HUES48 (cell line): ENCODE measurements around the gene MBD6.

Experiments used
- H3K27ac ChIP-seq: one replicate; pipeline ENCODE4 v1.7.0; 2013; ENCODE audit warnings: low read depth, low read length, inconsistent platforms
- H3K27me3 ChIP-seq: 2 replicates; pipeline ENCODE4 v1.6.1; 2013; ENCODE audit warnings: mild to moderate bottlenecking, low read length; ENCODE audit not compliant: control insufficient read depth, insufficient read depth
- H3K36me3 ChIP-seq: 2 replicates; pipeline ENCODE4 v1.6.1; 2013; ENCODE audit warnings: low read length; ENCODE audit not compliant: control insufficient read depth, insufficient read depth
- H3K4me1 ChIP-seq: 2 replicates; pipeline ENCODE4 v1.6.1; 2013; ENCODE audit warnings: mild to moderate bottlenecking, low read length; ENCODE audit not compliant: control insufficient read depth, insufficient read depth
- H3K4me3 ChIP-seq: 2 replicates; pipeline ENCODE4 v1.5.1; 2013; ENCODE audit warnings: mild to moderate bottlenecking, low read depth, low read length
- H3K9ac ChIP-seq: 2 replicates; pipeline ENCODE4 v1.6.1; 2013; ENCODE audit warnings: mild to moderate bottlenecking, low read depth, low read length, moderate library complexity
- H3K9me3 ChIP-seq: 2 replicates; pipeline ENCODE4 v1.6.1; 2013; ENCODE audit warnings: low read length; ENCODE audit not compliant: control insufficient read depth, insufficient read depth

The MBD6 gene

DNA sequence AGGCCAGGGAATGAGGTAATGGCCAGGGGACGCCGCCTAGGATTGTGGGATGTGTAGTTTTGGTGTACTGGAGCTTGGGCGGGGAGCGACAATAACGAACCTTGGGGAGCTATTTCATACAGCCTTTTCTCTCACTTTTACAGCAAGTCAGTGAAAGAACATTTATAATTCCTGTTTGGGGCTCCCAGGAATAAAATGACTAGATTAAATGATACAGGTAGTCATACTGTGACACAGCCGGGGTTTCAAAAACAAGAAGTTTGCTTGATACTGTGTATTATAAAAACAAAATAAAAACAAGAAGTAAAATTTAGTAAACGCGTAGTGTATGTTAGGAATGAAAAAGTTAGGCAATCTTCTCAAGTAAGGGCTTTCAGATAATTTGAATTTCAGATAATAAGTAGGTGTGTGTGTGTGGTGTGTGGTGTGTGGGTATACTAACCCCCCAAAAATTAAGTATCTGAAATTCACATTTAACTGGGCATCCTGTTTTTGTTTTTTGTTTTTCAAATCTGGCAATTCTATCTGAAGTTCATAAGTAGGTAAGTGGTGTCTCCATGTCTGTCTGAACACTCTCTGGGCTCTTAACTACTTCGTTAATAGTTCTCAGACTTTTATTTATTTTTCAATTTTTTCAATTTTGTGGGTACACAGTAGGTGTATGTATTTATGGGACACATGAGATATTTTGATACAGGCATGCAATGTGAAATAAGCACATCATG is 24.8 kb downstream of the MBD6 start:
- H3K4me1 ChIP-seq: peaks cover 23% of the 10 kb centered on the region
- H3K9ac ChIP-seq: no peak overlapping the region
- 0 out of 2 replicates have a peak, but pooled peaks cover 3% of the 10 kb centered on the region for H3K36me3 ChIP-seq
- no peaks in the 10 kb centered on the region for H3K9me3 ChIP-seq
- peak overlapping the region; percentile 80; the same call in 1 of the 2 replicates for H3K4me3 ChIP-seq
- H3K27me3 ChIP-seq: peaks cover 13% of the 10 kb centered on the region; the same call in 1 of the 2 replicates
- H3K27ac ChIP-seq: no peak overlapping the region

- H3K36me3 ChIP-seq: peaks cover 3% of the 10 kb centered on the region; the same call in 1 of the 2 replicates
- peaks cover 23% of the 10 kb centered on the region for H3K4me1 ChIP-seq
- peaks cover 13% of the 10 kb centered on the region; the same call in 1 of the 2 replicates for H3K27me3 ChIP-seq
- no peak overlapping the region for H3K9ac ChIP-seq
- no peak overlapping the region for H3K27ac ChIP-seq
- H3K4me3 ChIP-seq: no peak overlapping the region
- H3K9me3 ChIP-seq: no peaks in the 10 kb centered on the region
Measured at GRCh38 chr12:57548013-57548315, 25.3 kb downstream of the MBD6 start.

DNA sequence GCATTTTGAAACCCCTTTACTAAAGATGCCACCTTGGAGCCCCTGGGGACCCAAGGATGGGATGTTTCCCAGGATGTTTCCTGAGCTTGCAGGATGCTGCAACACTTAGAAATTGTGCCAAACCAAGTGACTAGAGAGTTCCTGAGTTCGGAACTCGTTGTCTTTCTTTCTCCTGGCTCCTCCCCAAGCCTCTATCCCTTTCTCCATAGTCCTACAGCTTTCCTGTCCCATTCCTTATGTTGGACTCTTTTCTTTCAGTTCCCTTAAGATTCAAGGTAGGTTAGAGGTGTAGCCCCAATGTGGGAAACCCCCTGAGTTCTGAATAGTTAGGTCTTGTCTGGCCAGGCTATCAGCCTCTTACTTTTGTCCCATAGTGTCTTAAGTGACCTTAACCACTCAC is 25.9 kb downstream of the MBD6 start:
- no peak overlapping the region for H3K27ac ChIP-seq
- H3K9me3 ChIP-seq: no peaks in the 10 kb centered on the region
- peaks cover 13% of the 10 kb centered on the region; the same call in 1 of the 2 replicates for H3K27me3 ChIP-seq
- peaks cover 23% of the 10 kb centered on the region for H3K4me1 ChIP-seq
- H3K9ac ChIP-seq: no peak overlapping the region
- no peak overlapping the region for H3K4me3 ChIP-seq
- H3K36me3 ChIP-seq: peaks cover 3% of the 10 kb centered on the region; the same call in 1 of the 2 replicates

- H3K4me1 ChIP-seq: peaks cover 23% of the 10 kb centered on the region
- peak overlapping the region; percentile 95 for H3K4me3 ChIP-seq
- H3K9ac ChIP-seq: no peak overlapping the region
- no peaks in the 10 kb centered on the region for H3K9me3 ChIP-seq
- peaks cover 13% of the 10 kb centered on the region; the same call in 1 of the 2 replicates for H3K27me3 ChIP-seq
- no peak overlapping the region for H3K27ac ChIP-seq
- H3K36me3 ChIP-seq: peaks cover 3% of the 10 kb centered on the region; the same call in 1 of the 2 replicates
Measured at GRCh38 chr12:57549203-57549908, 26.7 kb downstream of the MBD6 start.

DNA sequence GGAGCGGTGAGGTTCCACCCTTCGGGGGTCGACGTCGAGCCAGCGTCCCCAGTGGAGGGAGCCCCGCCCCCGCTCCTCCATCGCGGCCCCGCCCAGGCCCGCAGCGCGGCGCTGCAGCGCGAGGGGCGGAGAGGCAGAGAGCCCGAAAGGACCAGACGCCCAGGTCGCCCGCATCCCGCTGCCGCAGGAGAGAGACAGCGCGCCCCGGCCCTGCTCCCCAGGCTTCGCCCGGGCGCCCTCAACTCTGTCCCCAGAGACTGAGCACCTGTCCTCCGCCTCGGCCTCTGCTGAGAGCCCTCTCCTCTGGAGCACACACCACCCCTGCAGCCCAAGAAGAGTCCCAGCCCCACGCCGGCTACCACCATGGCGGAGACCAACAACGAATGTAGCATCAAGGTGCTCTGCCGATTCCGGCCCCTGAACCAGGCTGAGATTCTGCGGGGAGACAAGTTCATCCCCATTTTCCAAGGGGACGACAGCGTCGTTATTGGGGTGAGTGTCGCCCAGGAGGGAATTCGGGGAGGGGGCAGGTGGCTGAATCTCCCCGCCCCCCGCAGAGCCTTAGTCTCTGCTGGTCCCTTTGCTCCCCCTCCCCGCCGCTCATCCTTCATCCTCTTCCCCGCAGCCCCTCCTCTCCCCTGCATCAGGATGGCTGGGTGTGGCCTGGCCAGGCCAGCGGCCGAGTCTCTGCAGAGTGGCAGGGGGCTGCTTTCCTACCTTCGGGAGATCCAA is 27.5 kb downstream of the MBD6 start, which contains the start of gene KIF5A:
KIF5A (plus strand) TSS at position 136 of the 732 bp plus-strand sequence; CDS start at position 364, 228 bp downstream.
- Histone ChIP-seq H3K36me3 (no peaks in the 10 kb centered on the region; the same call in 1 of the 2 replicates), H3K4me1 (peaks cover 23% of the 10 kb centered on the region), H3K9ac (no peak within 1 kb of the TSS), H3K27ac (no peak within 1 kb of the TSS), H3K27me3 (peaks cover 13% of the 10 kb centered on the region; the same call in 1 of the 2 replicates), H3K9me3 (no peaks in the 10 kb centered on the region), H3K4me3 (peak within 1 kb of the TSS; percentile 95)

DNA sequence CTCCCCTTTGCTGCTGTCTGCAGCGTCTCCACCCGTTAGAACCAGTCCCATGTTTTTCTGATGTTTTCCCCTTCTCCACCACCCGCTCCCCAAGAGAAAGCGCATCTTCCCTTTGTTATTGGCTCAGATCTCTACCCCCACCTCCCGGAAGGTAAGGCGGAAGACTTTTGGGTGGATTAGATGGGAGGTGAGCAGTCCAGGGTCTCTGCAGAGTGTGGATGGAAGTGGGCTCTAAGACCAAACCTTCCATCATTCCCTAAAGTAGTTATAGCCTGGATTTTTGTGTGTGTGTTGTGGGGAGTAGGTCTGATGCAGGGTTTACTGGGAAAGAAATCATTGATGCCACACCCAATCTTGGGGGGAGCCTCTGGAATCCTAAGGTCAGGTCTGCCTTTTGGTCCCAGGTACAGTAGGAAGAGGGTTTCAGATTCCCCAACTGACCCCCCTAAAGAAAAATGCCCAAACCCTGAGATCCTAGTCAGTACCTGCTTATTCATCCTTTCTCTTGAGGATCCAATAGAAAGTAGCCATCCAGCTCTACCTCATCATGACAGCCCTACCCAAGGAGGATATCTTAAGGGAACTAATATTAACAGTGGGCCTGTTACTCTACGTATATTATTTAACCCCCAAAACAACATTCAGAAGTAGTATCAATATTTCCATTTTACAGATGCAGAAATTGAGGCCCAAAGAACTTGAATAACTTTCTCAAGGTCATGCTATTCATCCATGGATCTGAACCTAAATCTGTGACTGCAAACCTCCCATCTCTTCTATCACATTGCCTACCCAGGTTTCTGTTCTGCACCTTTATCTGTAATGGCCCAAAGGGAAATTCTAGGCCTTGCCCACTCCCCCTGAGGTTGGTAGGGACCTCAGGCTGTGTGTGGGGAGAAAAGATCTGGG is 28.3 kb downstream of the MBD6 start:
- Histone ChIP-seq H3K27me3 (peaks cover 13% of the 10 kb centered on the region; the same call in 1 of the 2 replicates), H3K9me3 (no peaks in the 10 kb centered on the region), H3K36me3 (no peaks in the 10 kb centered on the region; the same call in 1 of the 2 replicates), H3K27ac (no peak overlapping the region), H3K9ac (no peak overlapping the region), H3K4me1 (peaks cover 21% of the 10 kb centered on the region), H3K4me3 (peak overlapping the region; percentile 95)

- no peak overlapping the region for H3K9ac ChIP-seq
- peaks cover 13% of the 10 kb centered on the region; the same call in 1 of the 2 replicates for H3K27me3 ChIP-seq
- no peaks in the 10 kb centered on the region for H3K9me3 ChIP-seq
- H3K4me3 ChIP-seq: no peak overlapping the region
- H3K36me3 ChIP-seq: no peaks in the 10 kb centered on the region; the same call in 1 of the 2 replicates
- no peak overlapping the region for H3K27ac ChIP-seq
- H3K4me1 ChIP-seq: peaks cover 18% of the 10 kb centered on the region; the same call in 1 of the 2 replicates
Measured at GRCh38 chr12:57551637-57552305, 29.1 kb downstream of the MBD6 start.

DNA sequence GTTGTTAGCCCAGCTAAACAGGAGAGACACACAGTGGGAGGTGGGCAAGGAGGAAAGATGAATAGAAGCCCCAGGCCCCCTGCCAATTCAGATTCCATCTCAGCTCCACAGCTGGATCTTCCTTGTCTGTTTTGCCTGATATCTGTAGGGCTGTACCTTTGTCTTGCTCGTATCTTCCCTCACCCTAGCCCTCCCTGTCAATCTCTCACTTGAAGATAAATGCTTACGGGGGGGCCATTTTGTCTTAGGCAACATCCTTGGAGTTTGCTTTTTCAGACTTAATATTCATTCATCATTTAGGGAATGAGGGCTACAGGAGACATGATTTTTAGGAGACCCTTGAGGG is 29.7 kb downstream of the MBD6 start:
- Histone ChIP-seq H3K27me3 (peaks cover 13% of the 10 kb centered on the region; the same call in 1 of the 2 replicates), H3K27ac (no peak overlapping the region), H3K36me3 (no peaks in the 10 kb centered on the region; the same call in 1 of the 2 replicates), H3K9me3 (no peaks in the 10 kb centered on the region), H3K4me1 (peaks cover 16% of the 10 kb centered on the region; the same call in 1 of the 2 replicates), H3K4me3 (no peak overlapping the region), H3K9ac (no peak overlapping the region)

- Histone ChIP-seq H3K36me3 (peaks cover 3% of the 10 kb centered on the region; the same call in 1 of the 2 replicates), H3K27me3 (peaks cover 13% of the 10 kb centered on the region; the same call in 1 of the 2 replicates), H3K4me1 (peaks cover 15% of the 10 kb centered on the region; the same call in 1 of the 2 replicates), H3K4me3 (no peak overlapping the region), H3K27ac (no peak overlapping the region), H3K9ac (no peak overlapping the region), H3K9me3 (no peaks in the 10 kb centered on the region)
Measured at GRCh38 chr12:57552835-57553313, 30.2 kb downstream of the MBD6 start.
